ENCODE data around the gene SLC10A7.

GRCh38 chr4:146333895-146334262 is 187.9 kb downstream of the SLC10A7 start:
- TF ChIP-seq POLR2A (IDR thresholded peaks at IDR 0.05) (no peak), CTCF (IDR thresholded peaks at IDR 0.05) (no peak), EP300 (IDR thresholded peaks at IDR 0.05) (no peak)
